H9 (cell line): ENCODE results near the gene NT5C3B. TPM values are rescaled to one million over a fixed set of nuclear protein-coding genes. Genes with fewer than 3 reads are reported as not detected.

Experiments
- DNase-seq: peaks from one replicate; pipeline ENCODE4 v3.0.0-alpha.2; 2017
- H2AFZ ChIP-seq: one replicate; pipeline ENCODE4 v1.6.1; 2013; ENCODE audit warnings: mild to moderate bottlenecking, low read length, control low read depth, moderate library complexity
- H2AK5ac ChIP-seq: 2 replicates; pipeline ENCODE4 v1.6.1; 2013; ENCODE audit warnings: low read length, control low read depth, mixed read lengths; ENCODE audit not compliant: insufficient read length
- H2BK120ac ChIP-seq: one replicate; pipeline ENCODE4 v1.6.1; 2013; ENCODE audit warnings: low read depth, mild to moderate bottlenecking, low read length, control low read depth, inconsistent platforms; ENCODE audit not compliant: poor library complexity, severe bottlenecking
- H2BK12ac ChIP-seq: 2 replicates; pipeline ENCODE4 v1.6.1; 2013; ENCODE audit warnings: low read length, control low read depth, mixed read lengths, low read depth; ENCODE audit not compliant: insufficient read length
- H2BK15ac ChIP-seq: 2 replicates; pipeline ENCODE4 v1.6.1; 2013; ENCODE audit warnings: low read depth, low read length, control low read depth
- H2BK20ac ChIP-seq: one replicate; pipeline ENCODE4 v1.6.1; 2013; ENCODE audit warnings: low read depth, mild to moderate bottlenecking, low read length, control low read depth, inconsistent platforms; ENCODE audit not compliant: poor library complexity, severe bottlenecking
- H2BK5ac ChIP-seq: 2 replicates; pipeline ENCODE4 v1.6.1; 2013; ENCODE audit warnings: low read length, control low read depth, mixed read lengths; ENCODE audit not compliant: insufficient read length
- H3K14ac ChIP-seq: 2 replicates; pipeline ENCODE4 v1.6.1; 2013; ENCODE audit warnings: low read length, control low read depth; ENCODE audit not compliant: insufficient read depth
- H3K18ac ChIP-seq: 2 replicates; pipeline ENCODE4 v1.6.1; 2013; ENCODE audit warnings: low read depth, mild to moderate bottlenecking, mixed read lengths, low read length, control low read depth; ENCODE audit not compliant: insufficient read length
- H3K23ac ChIP-seq: 2 replicates; pipeline ENCODE4 v1.6.1; 2013; ENCODE audit warnings: low read length, control low read depth, mixed read lengths, low read depth; ENCODE audit not compliant: insufficient read length
- H3K23me2 ChIP-seq: 2 replicates; pipeline ENCODE4 v1.6.1; 2013; ENCODE audit warnings: low read depth, mild to moderate bottlenecking, mixed read lengths, low read length, control low read depth; ENCODE audit not compliant: insufficient read length, poor library complexity, severe bottlenecking
- H3K27ac ChIP-seq: 2 replicates; pipeline ENCODE4 v1.5.1; 2013; ENCODE audit warnings: low read length, control low read depth, mixed read lengths, low read depth; ENCODE audit not compliant: insufficient read length
- H3K27me3 ChIP-seq: 2 replicates; pipeline ENCODE4 v1.6.1; 2013; ENCODE audit warnings: low read length, control low read depth, inconsistent platforms; ENCODE audit not compliant: insufficient read depth
- H3K4ac ChIP-seq: 2 replicates; pipeline ENCODE4 v1.6.1; 2013; ENCODE audit warnings: low read depth, mild to moderate bottlenecking, control low read depth, inconsistent platforms, low read length, moderate library complexity
- H3K4me1 ChIP-seq: 2 replicates; pipeline ENCODE4 v1.6.1; 2013; ENCODE audit warnings: low read length, control low read depth, inconsistent platforms; ENCODE audit not compliant: insufficient read depth
- H3K4me2 ChIP-seq: 2 replicates; pipeline ENCODE4 v1.6.1; 2013; ENCODE audit warnings: low read length, control low read depth, mixed read lengths; ENCODE audit not compliant: insufficient read length, insufficient read depth
- H3K56ac ChIP-seq: 2 replicates; pipeline ENCODE4 v1.6.1; 2013; ENCODE audit warnings: low read depth, mild to moderate bottlenecking, mixed read lengths, low read length, control low read depth; ENCODE audit not compliant: insufficient read length
- H3K79me1 ChIP-seq: 2 replicates; pipeline ENCODE4 v1.6.1; 2013; ENCODE audit warnings: low read depth, mild to moderate bottlenecking, moderate library complexity, low read length, control low read depth, inconsistent platforms; ENCODE audit not compliant: insufficient read depth, poor library complexity, severe bottlenecking
- H3K79me2 ChIP-seq: 2 replicates; pipeline ENCODE4 v1.6.1; 2013; ENCODE audit warnings: low read length, control low read depth, inconsistent platforms; ENCODE audit not compliant: insufficient read depth
- H3K9ac ChIP-seq: 2 replicates; pipeline ENCODE4 v1.6.1; 2013; ENCODE audit warnings: low read length, control low read depth, mixed read lengths; ENCODE audit not compliant: insufficient read length; ENCODE audit errors: extremely low read depth
- H3K9me3 ChIP-seq: one replicate; pipeline ENCODE4 v1.6.1; 2013; ENCODE audit warnings: low read depth, low read length, inconsistent platforms; ENCODE audit not compliant: control insufficient read depth
- H3T11ph ChIP-seq: one replicate; pipeline ENCODE4 v1.6.1; 2013; ENCODE audit warnings: mild to moderate bottlenecking, low read length, control low read depth, inconsistent platforms
- H4K20me1 ChIP-seq: one replicate; pipeline ENCODE4 v1.6.1; 2013; ENCODE audit not compliant: control insufficient read depth, insufficient read length, insufficient read depth
- H4K5ac ChIP-seq: 2 replicates; pipeline ENCODE4 v1.6.1; 2013; ENCODE audit warnings: low read depth, mild to moderate bottlenecking, mixed read lengths, low read length, control low read depth; ENCODE audit not compliant: insufficient read length
- H4K8ac ChIP-seq: replicated peaks from 2 replicates; pipeline ENCODE4 v1.6.1; 2013; ENCODE audit warnings: low read length, control low read depth, mixed read lengths, low read depth; ENCODE audit not compliant: insufficient read length
- H4K91ac ChIP-seq: 2 replicates; pipeline ENCODE4 v1.6.1; 2013; ENCODE audit warnings: low read depth, mild to moderate bottlenecking, moderate library complexity, mixed read lengths, low read length, control low read depth; ENCODE audit not compliant: insufficient read length
- H3K27ac Mint-ChIP-seq, 3 experiments: 2 replicates in 2 of 3; 3 replicates in 1 of 3; pipeline ENCODE4 v1.8.0; 2020 to 2021; ENCODE audit warnings: mixed read lengths in 3 of 3, mild to moderate bottlenecking in 1 of 3, moderate library complexity in 1 of 3
- H3K27me3 Mint-ChIP-seq: 2 replicates; pipeline ENCODE4 v1.8.0; 2021; ENCODE audit warnings: low read depth, mild to moderate bottlenecking, moderate library complexity, mixed read lengths
- H3K36me3 Mint-ChIP-seq, 3 experiments: 2 replicates in 2 of 3; 3 replicates in 1 of 3; pipeline ENCODE4 v1.8.0; 2020 to 2021; ENCODE audit warnings: low read depth in 3 of 3, mixed read lengths in 3 of 3; ENCODE audit not compliant: insufficient read depth in 1 of 3
- H3K4me1 Mint-ChIP-seq, 2 experiments: 2 replicates each; pipeline ENCODE4 v1.8.0; 2020; ENCODE audit warnings: mixed read lengths in 2 of 2
- H3K4me3 Mint-ChIP-seq, 2 experiments: 2 replicates in 1 of 2; 3 replicates in 1 of 2; pipeline ENCODE4 v1.8.0; 2020 to 2021; ENCODE audit warnings: mild to moderate bottlenecking in 2 of 2, mixed read lengths in 2 of 2, moderate library complexity in 1 of 2
- H3K9me3 Mint-ChIP-seq, 2 experiments: 2 replicates in 1 of 2; 3 replicates in 1 of 2; pipeline ENCODE4 v1.8.0; 2020; ENCODE audit warnings: mild to moderate bottlenecking in 2 of 2, mixed read lengths in 2 of 2, moderate library complexity in 1 of 2
- WGBS: extraction: QIAGEN DNeasy Blood & Tissue Kit; methylation state at CpG from one replicate; pipeline ENCODE4 v1.1.7; 2013; ENCODE audit warnings: missing lambda C conversion rate, low lambda C conversion rate, mixed read lengths; ENCODE audit not compliant: insufficient read length; ENCODE audit errors: extremely low coverage; 5-methylcytosine and 5-hydroxymethylcytosine counted together
- total RNA-seq: library from RNA; stranded (reverse); gene quantifications from 2 replicates; pipeline ENCODE4 v1.2.1, GENCODE V29; 2021
- TF ChIP-seq, protein P1 (sequence below): fragments of 200-600 bp; sonication (generic); conservative IDR thresholded peaks from 3 replicates; pipeline ENCODE4 v1.8.0; 2021; ENCODE audit warnings: antibody characterized with exemption, mild to moderate bottlenecking

The NT5C3B gene
- total RNA-seq, 1 experiment from 2014 or later = 76.1 TPM

DNA sequence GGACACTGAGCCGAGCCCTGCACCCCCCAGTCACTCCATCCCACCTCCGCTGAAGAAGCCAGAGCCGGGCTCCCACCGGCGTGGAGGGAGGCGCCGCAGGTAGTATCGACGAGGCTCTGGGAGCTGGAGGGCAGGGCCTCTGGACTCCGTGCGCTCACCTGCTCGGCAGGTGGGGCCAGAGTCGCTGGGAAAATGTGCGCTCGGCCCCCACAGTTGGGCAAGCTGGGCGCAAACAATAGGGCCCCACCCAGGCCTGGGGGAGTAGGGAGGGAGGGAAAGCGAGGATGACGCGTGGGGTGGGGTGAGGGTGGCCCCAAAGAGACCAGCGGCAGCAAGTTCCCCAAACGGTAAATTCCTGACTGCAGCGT, 50.2 kb downstream of the NT5C3B start:
- Mint-ChIP-seq H3K36me3 (peaks cover 8 to 16% (median 12%) of the 10 kb centered on the region in 3 experiments), H3K27ac (peak overlapping the region; percentile 98 to 99 (median 98); a peak in 6 of 7 replicates), H3K27me3 (peaks cover 9% of the 10 kb centered on the region), H3K4me1 (peaks cover 36 to 50% of the 10 kb centered on the region in 2 experiments), H3K9me3 (no peaks in the 10 kb centered on the region; a peak in 1 of 5 replicates), H3K4me3 (peak overlapping the region; percentile 77 to 92)
- TF ChIP-seq, protein P1, sequence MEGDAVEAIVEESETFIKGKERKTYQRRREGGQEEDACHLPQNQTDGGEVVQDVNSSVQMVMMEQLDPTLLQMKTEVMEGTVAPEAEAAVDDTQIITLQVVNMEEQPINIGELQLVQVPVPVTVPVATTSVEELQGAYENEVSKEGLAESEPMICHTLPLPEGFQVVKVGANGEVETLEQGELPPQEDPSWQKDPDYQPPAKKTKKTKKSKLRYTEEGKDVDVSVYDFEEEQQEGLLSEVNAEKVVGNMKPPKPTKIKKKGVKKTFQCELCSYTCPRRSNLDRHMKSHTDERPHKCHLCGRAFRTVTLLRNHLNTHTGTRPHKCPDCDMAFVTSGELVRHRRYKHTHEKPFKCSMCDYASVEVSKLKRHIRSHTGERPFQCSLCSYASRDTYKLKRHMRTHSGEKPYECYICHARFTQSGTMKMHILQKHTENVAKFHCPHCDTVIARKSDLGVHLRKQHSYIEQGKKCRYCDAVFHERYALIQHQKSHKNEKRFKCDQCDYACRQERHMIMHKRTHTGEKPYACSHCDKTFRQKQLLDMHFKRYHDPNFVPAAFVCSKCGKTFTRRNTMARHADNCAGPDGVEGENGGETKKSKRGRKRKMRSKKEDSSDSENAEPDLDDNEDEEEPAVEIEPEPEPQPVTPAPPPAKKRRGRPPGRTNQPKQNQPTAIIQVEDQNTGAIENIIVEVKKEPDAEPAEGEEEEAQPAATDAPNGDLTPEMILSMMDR = no peak
- peaks cover 2% of the 10 kb centered on the region; the same call in 1 of the 2 replicates for H3K4me1 ChIP-seq
- no peak overlapping the region for H2AFZ ChIP-seq
- H4K91ac ChIP-seq = no peak overlapping the region
- H3K79me1 ChIP-seq = no peaks in the 10 kb centered on the region
- H4K8ac ChIP-seq = no peak overlapping the region
- H2BK20ac ChIP-seq = no peak overlapping the region
- H4K5ac ChIP-seq = no peak overlapping the region
- peak overlapping the region; percentile 32 for H3K18ac ChIP-seq
- H2BK120ac ChIP-seq = no peak overlapping the region
- H4K20me1 ChIP-seq = no peaks in the 10 kb centered on the region
- peak overlapping the region; percentile 82 for H3K14ac ChIP-seq
- H2BK15ac ChIP-seq = no peak overlapping the region; the same call in 1 of the 2 replicates
- whole genome bisulfite sequencing = no CpG with 5 or more reads among the region's 22 CpGs
- no peak overlapping the region for H3K23ac ChIP-seq
- peak; percentile 87 for DNase-seq
- H2BK12ac ChIP-seq = no peak overlapping the region
- peaks cover 8% of the 10 kb centered on the region for H3K23me2 ChIP-seq
- H3K79me2 ChIP-seq = no peaks in the 10 kb centered on the region; the same call in 1 of the 2 replicates
- H3K4ac ChIP-seq = no peak overlapping the region
- no peak overlapping the region for H3K56ac ChIP-seq
- no peak overlapping the region for H3T11ph ChIP-seq
- peak overlapping the region; percentile 57 for H3K4me2 ChIP-seq
- H2BK5ac ChIP-seq = no peak overlapping the region
- no peaks in the 10 kb centered on the region for H3K9me3 ChIP-seq
- no peak overlapping the region for H3K27ac ChIP-seq
- peak overlapping the region; percentile 35 for H3K9ac ChIP-seq
- H3K27me3 ChIP-seq = no peaks in the 10 kb centered on the region
- no peak overlapping the region for H2AK5ac ChIP-seq
